Upper lobe of left lung (tissue), 6 donors: ENCODE measurements around the gene BANP. TPM values are rescaled to one million over a fixed set of nuclear protein-coding genes. Genes with fewer than 3 reads are reported as not detected.
"Not testable (repeated sequence)": the region's sequence is repeated elsewhere in the genome, so short reads cannot be mapped to it uniquely, and the experiment has no call there.

ENCODE experiments used
- ATAC-seq, 2 donors: fragments of 200-7000 bp; cut with Tn5 transposase; one replicate each; pipeline ENCODE4 v1.9.1; 2022; ENCODE audit warnings: mild to moderate bottlenecking in 2 of 2, moderate library complexity in 2 of 2; ENCODE audit not compliant: low FRiP score in 2 of 2
- DNase-seq, 2 donors: peaks; one replicate each; pipeline ENCODE4 v3.0.0-alpha.2; 2019 to 2020
- H3K27ac ChIP-seq, 4 donors: fragments of 200-600 bp; sonication (generic); one replicate each; pipeline ENCODE4 v1.5.1; 2016 to 2019
- H3K27me3 ChIP-seq, 4 donors: fragments of 200-600 bp; sonication (generic); one replicate each; pipeline ENCODE4 v1.5.1; 2017 to 2019
- H3K36me3 ChIP-seq, 4 donors: fragments of 200-600 bp; sonication (generic); one replicate each; pipeline ENCODE4 v1.5.1; 2016 to 2019
- H3K4me1 ChIP-seq, 4 donors: fragments of 200-600 bp; sonication (generic); one replicate each; pipeline ENCODE4 v1.5.1; 2018 to 2019
- H3K4me3 ChIP-seq, 4 donors: fragments of 200-600 bp; sonication (generic); one replicate each; pipeline ENCODE4 v1.5.1; 2017 to 2019; ENCODE audit warnings: mild to moderate bottlenecking in 2 of 4, moderate library complexity in 1 of 4
- H3K9me3 ChIP-seq, 4 donors: fragments of 200-600 bp; sonication (generic); one replicate each; pipeline ENCODE4 v1.5.1; 2018 to 2019
- EP300 ChIP-seq, 4 donors: sonication (generic); formaldehyde crosslinking; IDR thresholded peaks; one replicate each; pipeline ENCODE4 v1.5.1; 2017; ENCODE audit warnings: antibody characterized with exemption in 4 of 4, control low read depth in 2 of 4
- POLR2A ChIP-seq, 4 donors: fragments of 450-650 bp; IDR thresholded peaks; one replicate each; pipeline ENCODE4 v1.5.1; 2016 to 2017; ENCODE audit warnings: antibody characterized with exemption in 4 of 4, mild to moderate bottlenecking in 2 of 4
- POLR2AphosphoS5 ChIP-seq, 2 donors: sonication (generic); formaldehyde crosslinking; IDR thresholded peaks; one replicate each; pipeline ENCODE4 v1.5.1; 2017; ENCODE audit warnings: antibody characterized with exemption in 2 of 2
- WGBS, 2 donors: methylation state at CpG; one replicate each; pipeline ENCODE4 v1.1.5; 2017 to 2018; 5-methylcytosine and 5-hydroxymethylcytosine counted together
- total RNA-seq, 6 donors: library from RNA; depleted of rRNA in 4 of 6; stranded (reverse); fragments of >200 nt in 4 of 6; gene quantifications; one replicate each; pipeline versions ENCODE4 v1.1.0 to v1.2.1, GENCODE V29; 2016 to 2021
- TF ChIP-seq, protein P1 (sequence below), 6 experiments: fragments of 450-650 bp in 4 of 6; fragments of 200-600 bp in 2 of 6; sonication (generic) in 2 of 6; IDR thresholded peaks; one replicate each; pipeline ENCODE4 v1.5.1; 2016 to 2019; ENCODE audit warnings: antibody characterized with exemption in 6 of 6
- donor health status: DM: no; HTN: no; CAD: no; lungs with moderate emphysema.
- donor health status: DM: no; HTN: yes; CAD: no; lungs with severe emphysema.

BANP gene
- total RNA-seq, 6 donors from 2014 or later, result 15.2 to 47.1 (median 24.4) TPM

DNA sequence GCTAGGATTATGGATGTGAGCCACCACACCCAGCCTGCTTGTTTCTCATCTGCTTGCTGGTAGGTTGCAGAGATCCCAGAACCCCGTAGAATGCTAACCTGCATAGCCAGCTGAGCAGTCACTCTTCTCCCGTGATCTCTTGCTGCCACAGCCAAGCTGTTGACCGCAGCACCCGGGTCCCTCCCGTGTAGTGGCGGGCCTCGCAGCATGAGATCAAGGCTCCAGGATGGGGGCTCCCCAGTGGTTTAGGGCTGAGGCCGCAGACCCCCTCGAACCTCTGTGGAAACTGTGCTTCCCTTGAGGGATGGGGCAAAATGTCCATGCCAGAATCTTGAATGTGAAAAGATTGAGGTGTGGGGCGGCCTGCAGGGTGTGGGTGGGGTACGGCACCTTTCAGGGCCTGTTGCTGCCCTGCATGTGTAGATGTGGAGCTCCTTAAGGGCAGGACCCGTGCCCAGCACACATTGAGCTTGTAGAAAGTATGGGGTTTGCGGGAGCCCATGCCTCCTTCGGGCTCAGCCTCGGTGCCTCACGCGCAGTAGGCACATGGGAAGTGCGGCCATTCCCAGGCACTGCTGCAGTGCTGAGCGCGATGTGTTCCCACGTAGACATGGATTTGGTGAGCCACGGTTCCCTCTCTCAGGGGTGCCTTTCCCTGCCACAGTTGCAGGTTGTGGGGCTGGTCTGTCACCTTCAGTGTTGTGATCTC lies 99.9 kb downstream of the BANP start:
- Histone ChIP-seq H3K36me3 (peaks cover 0 to 47% (median 28%) of the 10 kb centered on the region in 4 donors), H3K27me3 (no peaks in the 10 kb centered on the region), H3K4me1 (no peaks in the 10 kb centered on the region), H3K4me3 (no peak overlapping the region), H3K27ac (no peak overlapping the region), H3K9me3 (no peaks in the 10 kb centered on the region)
- ATAC-seq, result no peak
- no peak for DNase-seq
- 97 to 98% methylated on average over 17 to 22 of the region's 22 CpGs for WGBS, 2 donors
- TF ChIP-seq, protein P1, sequence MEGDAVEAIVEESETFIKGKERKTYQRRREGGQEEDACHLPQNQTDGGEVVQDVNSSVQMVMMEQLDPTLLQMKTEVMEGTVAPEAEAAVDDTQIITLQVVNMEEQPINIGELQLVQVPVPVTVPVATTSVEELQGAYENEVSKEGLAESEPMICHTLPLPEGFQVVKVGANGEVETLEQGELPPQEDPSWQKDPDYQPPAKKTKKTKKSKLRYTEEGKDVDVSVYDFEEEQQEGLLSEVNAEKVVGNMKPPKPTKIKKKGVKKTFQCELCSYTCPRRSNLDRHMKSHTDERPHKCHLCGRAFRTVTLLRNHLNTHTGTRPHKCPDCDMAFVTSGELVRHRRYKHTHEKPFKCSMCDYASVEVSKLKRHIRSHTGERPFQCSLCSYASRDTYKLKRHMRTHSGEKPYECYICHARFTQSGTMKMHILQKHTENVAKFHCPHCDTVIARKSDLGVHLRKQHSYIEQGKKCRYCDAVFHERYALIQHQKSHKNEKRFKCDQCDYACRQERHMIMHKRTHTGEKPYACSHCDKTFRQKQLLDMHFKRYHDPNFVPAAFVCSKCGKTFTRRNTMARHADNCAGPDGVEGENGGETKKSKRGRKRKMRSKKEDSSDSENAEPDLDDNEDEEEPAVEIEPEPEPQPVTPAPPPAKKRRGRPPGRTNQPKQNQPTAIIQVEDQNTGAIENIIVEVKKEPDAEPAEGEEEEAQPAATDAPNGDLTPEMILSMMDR (IDR thresholded peaks at IDR 0.05), result no peak
- TF ChIP-seq POLR2AphosphoS5 (IDR thresholded peaks at IDR 0.05), result no peak
- TF ChIP-seq POLR2A (IDR thresholded peaks at IDR 0.05), result no peak
- no peak for TF ChIP-seq EP300 (IDR thresholded peaks at IDR 0.05)

DNA sequence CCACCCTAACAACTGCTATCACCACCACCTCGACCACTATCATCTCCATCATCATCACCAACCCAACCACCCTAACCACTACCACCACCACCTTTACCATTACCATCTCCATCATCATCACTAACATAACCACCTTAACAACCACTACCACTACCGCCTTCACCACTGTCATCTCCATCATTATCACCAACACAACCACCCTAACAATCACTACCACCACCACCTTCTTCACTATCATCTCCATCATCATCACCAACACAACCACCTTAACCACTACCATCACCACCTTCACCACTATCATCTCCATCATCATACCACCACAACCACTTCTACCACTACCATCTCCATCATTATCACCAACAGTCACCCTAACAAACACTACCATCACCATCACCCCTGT lies 101.4 kb downstream of the BANP start:
- no peak for DNase-seq
- WGBS, 2 donors, result 65 to 72% methylated on average over 2 of the region's 2 CpGs

DNA sequence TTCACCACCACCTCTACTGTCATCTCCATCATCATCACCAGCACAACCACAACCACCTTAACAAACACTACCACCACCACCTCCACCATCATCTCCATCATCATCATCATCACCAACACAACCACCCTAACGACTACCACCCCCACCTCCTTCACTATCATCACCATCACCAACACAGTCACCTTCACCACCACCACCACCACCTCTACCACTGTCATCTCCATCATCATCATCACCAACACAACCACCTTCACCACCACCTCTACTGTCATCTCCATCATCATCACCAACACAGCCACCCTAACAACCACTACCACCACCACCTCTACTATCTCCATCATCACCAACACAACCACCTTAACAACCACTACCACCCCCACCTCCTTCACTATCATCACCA lies 102.2 kb downstream of the BANP start:
- DNase-seq, result not testable (repeated sequence)
- 63 to 88% methylated on average over 1 of the region's 1 CpG for WGBS, 2 donors

More for the DNA sequence above, 101.4 kb downstream of the BANP start:
- no peak overlapping the region for H3K27ac ChIP-seq
- no peaks in the 10 kb centered on the region for H3K9me3 ChIP-seq
- H3K4me3 ChIP-seq, result no peak overlapping the region
- TF ChIP-seq EP300 (IDR thresholded peaks at IDR 0.05), result no peak
- ATAC-seq, result no peak
- H3K27me3 ChIP-seq, result no peaks in the 10 kb centered on the region
- H3K4me1 ChIP-seq, result no peaks in the 10 kb centered on the region
- peaks cover 0 to 53% (median 30%) of the 10 kb centered on the region in 4 donors for H3K36me3 ChIP-seq

DNA sequence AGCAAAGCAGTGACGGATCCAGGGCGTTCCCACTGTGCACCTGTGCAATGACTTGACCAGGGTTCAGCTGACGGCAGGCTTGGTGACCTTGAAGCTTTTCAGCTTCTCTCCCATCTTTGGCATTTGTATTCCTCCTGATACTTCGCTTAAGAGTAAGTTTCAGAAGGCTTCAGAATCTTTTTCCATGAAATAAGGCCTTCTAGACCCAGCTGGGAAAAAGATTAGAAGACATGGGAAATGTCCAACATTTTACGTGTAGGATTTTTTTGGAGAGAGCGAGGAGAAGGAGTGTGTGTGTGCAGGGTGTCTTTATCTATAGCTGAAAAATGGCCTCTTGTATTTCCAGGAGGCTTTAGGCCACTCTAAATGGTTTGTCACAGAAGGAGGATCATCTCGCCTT lies 104.1 kb downstream of the BANP start:
- Histone ChIP-seq H3K4me3 (no peak overlapping the region), H3K4me1 (no peaks in the 10 kb centered on the region), H3K27me3 (no peaks in the 10 kb centered on the region), H3K36me3 (peaks cover 0 to 52% (median 31%) of the 10 kb centered on the region in 4 donors), H3K9me3 (no peaks in the 10 kb centered on the region), H3K27ac (no peak overlapping the region)
- ATAC-seq (no peak), DNase-seq (no peak)
- 99% methylated on average over 7 of the region's 7 CpGs for WGBS, 2 donors
- TF ChIP-seq POLR2A (IDR thresholded peaks at IDR 0.05) (no peak), EP300 (IDR thresholded peaks at IDR 0.05) (no peak), POLR2AphosphoS5 (IDR thresholded peaks at IDR 0.05) (no peak)
- TF ChIP-seq, protein P1 (IDR thresholded peaks at IDR 0.05), result no peak

More for the DNA sequence above, 102.2 kb downstream of the BANP start:
- not testable (repeated sequence) for H3K4me3 ChIP-seq, ATAC-seq, H3K4me1 ChIP-seq, H3K27me3 ChIP-seq, H3K9me3 ChIP-seq, H3K27ac ChIP-seq
- H3K36me3 ChIP-seq, result peaks cover 0 to 58% (median 31%) of the 10 kb centered on the region in 4 donors

DNA sequence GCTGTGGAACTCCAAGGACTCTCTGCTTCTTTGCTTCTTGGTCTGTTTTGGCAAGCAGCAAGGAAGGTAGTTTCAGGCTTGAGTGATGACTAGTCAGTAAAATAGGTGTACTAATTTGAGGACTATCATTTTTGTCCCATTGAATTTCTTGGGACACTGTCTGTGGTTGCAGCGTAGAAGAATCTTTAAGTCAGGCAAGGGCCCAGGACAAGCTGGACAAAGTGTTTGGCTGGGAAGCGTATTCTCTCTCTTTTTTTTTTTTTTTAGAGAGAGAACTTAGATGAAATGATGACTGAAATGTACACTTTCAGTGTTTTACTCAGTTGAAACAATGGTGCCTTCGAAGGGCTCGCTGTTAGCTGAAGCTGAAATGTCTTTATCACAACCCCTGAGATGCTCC lies 105.0 kb downstream of the BANP start:
- TF ChIP-seq POLR2A (IDR thresholded peaks at IDR 0.05), result no peak
- no peak for TF ChIP-seq POLR2AphosphoS5 (IDR thresholded peaks at IDR 0.05)
- no peak for TF ChIP-seq EP300 (IDR thresholded peaks at IDR 0.05)
- TF ChIP-seq, protein P1 (IDR thresholded peaks at IDR 0.05), result no peak
- H3K4me3 ChIP-seq, result no peak overlapping the region
- no peaks in the 10 kb centered on the region for H3K4me1 ChIP-seq
- peaks cover 0 to 52% (median 28%) of the 10 kb centered on the region in 4 donors for H3K36me3 ChIP-seq
- 89 to 91% methylated on average over 4 of the region's 4 CpGs for WGBS, 2 donors
- no peaks in the 10 kb centered on the region for H3K9me3 ChIP-seq
- ATAC-seq (no peak), DNase-seq (no peak)
- H3K27me3 ChIP-seq, result no peaks in the 10 kb centered on the region
- H3K27ac ChIP-seq, result no peak overlapping the region

DNA sequence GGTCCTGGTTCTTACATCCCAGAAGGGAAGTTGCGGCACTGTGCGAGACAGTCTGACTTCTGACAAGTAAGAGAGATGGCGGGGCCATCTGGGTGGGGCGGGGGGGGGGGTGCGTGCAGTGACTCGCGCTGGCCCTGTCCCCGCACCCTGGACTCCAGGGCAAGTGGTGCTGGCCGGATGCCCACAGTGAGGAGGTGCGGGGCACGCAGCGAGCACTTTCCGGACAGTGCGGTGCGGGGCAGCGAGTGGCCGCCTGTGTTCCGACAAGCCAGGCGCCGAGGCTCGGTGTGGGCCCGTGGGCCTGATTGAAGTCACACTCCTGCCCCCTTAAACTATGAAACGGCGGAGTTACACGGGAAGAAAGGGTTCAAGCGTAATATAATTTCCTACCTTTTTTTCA lies 106.4 kb downstream of the BANP start:
- ATAC-seq, result no peak
- 96 to 98% methylated on average over 14 to 26 of the region's 26 CpGs for WGBS, 2 donors
- TF ChIP-seq, protein P1 (IDR thresholded peaks at IDR 0.05), result no peak
- no peak for TF ChIP-seq POLR2AphosphoS5 (IDR thresholded peaks at IDR 0.05)
- TF ChIP-seq EP300 (IDR thresholded peaks at IDR 0.05), result no peak
- TF ChIP-seq POLR2A (IDR thresholded peaks at IDR 0.05), result no peak
- Histone ChIP-seq H3K4me3 (no peak overlapping the region), H3K27me3 (no peaks in the 10 kb centered on the region), H3K9me3 (no peaks in the 10 kb centered on the region), H3K36me3 (peaks cover 0 to 45% (median 26%) of the 10 kb centered on the region in 4 donors), H3K4me1 (peaks cover 0 to 6% (median 3%) of the 10 kb centered on the region in 4 donors), H3K27ac (no peak overlapping the region)
- no peak for DNase-seq
